ENCODE results near the gene TTF2. TPM values are rescaled to one million over a fixed set of nuclear protein-coding genes. Genes with fewer than 3 reads are reported as not detected.

Gene TTF2
- total RNA-seq, 1 donor from 2014 or later = 37.7 TPM

DNA sequence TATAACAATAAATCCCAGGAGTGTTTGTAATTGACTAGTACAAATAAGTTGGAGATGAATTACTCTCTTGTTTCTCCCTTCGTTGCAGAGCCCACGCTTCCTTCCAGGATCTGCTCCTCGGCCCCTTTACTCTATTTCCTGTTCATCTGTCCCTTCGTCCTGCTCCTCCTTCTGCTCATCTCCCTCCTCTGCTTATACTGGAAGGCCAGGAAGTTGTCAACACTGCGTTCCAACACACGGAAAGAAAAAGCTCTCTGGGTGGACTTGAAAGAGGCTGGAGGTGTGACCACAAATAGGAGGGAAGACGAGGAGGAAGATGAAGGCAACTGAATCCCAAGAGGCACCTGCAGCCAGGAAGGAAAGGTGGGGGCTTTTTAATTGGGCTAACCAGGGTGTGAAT is 26.4 kb upstream of the TTF2 start:
- Mint-ChIP-seq H3K36me3 (ENCODE audit: low read depth) (no peaks in the 10 kb centered on the region), H3K9me3 (no peaks in the 10 kb centered on the region), H3K27me3 (no peaks in the 10 kb centered on the region), H3K4me1 (no peaks in the 10 kb centered on the region), H3K27ac (no peak overlapping the region), H3K4me3 (no peak overlapping the region)
- POLR2A ChIA-PET = no interaction called here
- TF ChIP-seq, protein P1, sequence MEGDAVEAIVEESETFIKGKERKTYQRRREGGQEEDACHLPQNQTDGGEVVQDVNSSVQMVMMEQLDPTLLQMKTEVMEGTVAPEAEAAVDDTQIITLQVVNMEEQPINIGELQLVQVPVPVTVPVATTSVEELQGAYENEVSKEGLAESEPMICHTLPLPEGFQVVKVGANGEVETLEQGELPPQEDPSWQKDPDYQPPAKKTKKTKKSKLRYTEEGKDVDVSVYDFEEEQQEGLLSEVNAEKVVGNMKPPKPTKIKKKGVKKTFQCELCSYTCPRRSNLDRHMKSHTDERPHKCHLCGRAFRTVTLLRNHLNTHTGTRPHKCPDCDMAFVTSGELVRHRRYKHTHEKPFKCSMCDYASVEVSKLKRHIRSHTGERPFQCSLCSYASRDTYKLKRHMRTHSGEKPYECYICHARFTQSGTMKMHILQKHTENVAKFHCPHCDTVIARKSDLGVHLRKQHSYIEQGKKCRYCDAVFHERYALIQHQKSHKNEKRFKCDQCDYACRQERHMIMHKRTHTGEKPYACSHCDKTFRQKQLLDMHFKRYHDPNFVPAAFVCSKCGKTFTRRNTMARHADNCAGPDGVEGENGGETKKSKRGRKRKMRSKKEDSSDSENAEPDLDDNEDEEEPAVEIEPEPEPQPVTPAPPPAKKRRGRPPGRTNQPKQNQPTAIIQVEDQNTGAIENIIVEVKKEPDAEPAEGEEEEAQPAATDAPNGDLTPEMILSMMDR (IDR thresholded peaks at IDR 0.05) = no peak
- intact Hi-C loops (cut with micrococcal nuclease) = no loop called here
- DNase-seq (no peak), ATAC-seq (ENCODE audit: low read depth) (no peak)
- CTCF ChIA-PET = no interaction called here

DNA sequence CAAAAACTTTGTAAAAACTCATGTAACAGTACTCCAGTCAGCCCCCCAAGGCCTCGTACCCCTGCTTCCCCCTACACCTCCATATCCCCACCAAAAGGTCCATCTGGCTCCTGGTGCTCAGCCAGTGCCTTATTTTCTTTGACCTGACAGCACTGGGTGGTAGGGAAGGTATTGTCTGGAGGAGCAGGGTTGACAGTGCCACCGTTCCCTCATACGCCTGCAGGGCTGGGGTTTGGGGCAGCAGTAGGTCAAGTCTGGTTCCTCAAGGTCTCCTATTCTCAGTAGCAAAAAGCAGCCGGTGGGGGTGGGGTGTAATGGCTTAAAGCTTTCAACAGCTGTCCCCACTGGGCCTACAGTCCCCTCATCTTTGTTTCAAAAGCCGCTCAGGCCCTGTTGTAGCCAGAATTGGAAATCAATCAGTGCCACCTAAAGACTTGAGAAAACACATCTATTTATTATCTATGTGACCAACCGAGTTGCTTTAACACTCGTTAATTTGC is 25.3 kb upstream of the TTF2 start:
- H3K27ac Mint-ChIP-seq = no peak overlapping the region
- H3K4me3 Mint-ChIP-seq = no peak overlapping the region
- DNase-seq (no peak), ATAC-seq (ENCODE audit: low read depth) (no peak)
- TF ChIP-seq, protein P1 (IDR thresholded peaks at IDR 0.05) = no peak
- intact Hi-C loops (cut with micrococcal nuclease) = no loop called here
- no peaks in the 10 kb centered on the region for H3K27me3 Mint-ChIP-seq
- H3K9me3 Mint-ChIP-seq = no peaks in the 10 kb centered on the region
- POLR2A ChIA-PET = no interaction called here
- no peaks in the 10 kb centered on the region for H3K4me1 Mint-ChIP-seq
- no peaks in the 10 kb centered on the region for H3K36me3 Mint-ChIP-seq (ENCODE audit: low read depth)
- CTCF ChIA-PET = no interaction called here

DNA sequence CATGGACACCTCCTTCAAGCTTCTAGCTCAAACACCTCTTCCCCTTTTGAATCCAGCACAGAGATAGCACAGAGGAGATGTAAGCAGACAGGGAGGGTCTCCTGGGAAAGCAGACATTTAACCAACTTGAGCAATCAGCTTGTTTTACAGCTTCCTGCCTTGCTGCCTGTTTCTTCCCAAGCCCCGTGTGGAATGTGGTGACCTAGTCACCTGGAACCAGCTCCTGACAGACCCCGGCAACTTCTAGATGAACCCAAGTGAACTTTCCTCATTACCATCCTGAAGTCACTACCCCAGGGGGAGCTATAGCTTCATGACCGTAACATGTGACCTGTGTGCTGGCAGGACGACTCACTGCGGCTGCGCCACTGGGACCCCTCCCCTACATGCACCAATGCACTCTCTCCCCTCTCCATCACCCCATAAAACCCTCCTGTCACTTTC is 24.1 kb upstream of the TTF2 start:
- ATAC-seq (ENCODE audit: low read depth) (no peak), DNase-seq (no peak)
- Mint-ChIP-seq H3K27me3 (no peaks in the 10 kb centered on the region), H3K4me3 (no peak overlapping the region), H3K27ac (no peak overlapping the region), H3K9me3 (no peaks in the 10 kb centered on the region), H3K36me3 (ENCODE audit: low read depth) (no peaks in the 10 kb centered on the region), H3K4me1 (no peaks in the 10 kb centered on the region)
- CTCF ChIA-PET = no interaction called here
- TF ChIP-seq, protein P1 (IDR thresholded peaks at IDR 0.05) = no peak
- intact Hi-C loops (cut with micrococcal nuclease) = no loop called here
- POLR2A ChIA-PET = no interaction called here

DNA sequence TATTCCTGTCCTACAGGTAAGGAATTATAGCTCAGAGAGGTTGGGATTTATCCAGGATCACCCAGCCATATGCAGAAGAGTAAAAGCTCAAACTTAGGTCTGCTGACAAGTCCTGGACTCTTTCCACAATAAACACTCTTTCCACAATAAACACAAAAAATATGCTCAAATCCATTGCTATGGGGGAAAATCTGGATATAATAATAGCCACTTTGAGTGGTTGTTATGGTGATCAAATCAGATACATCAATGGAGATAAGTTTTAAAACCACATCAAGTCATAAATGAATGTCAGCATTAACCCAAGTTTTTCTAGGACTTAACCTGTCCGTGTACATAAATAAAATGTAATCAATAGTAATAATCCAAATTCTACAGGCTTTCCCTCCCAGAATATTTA is 22.3 kb upstream of the TTF2 start:
- Mint-ChIP-seq H3K9me3 (peaks cover 2% of the 10 kb centered on the region), H3K4me3 (no peak overlapping the region), H3K27ac (no peak overlapping the region), H3K27me3 (no peaks in the 10 kb centered on the region), H3K36me3 (ENCODE audit: low read depth) (no peaks in the 10 kb centered on the region), H3K4me1 (no peaks in the 10 kb centered on the region)
- DNase-seq = no peak
- POLR2A ChIA-PET = no interaction called here
- CTCF ChIA-PET = interaction anchor here (0.8 kb wide), 1 partner anchor 30 kb away, joined by 3 read pairs; no protein-coding TSS in a partner anchor
- intact Hi-C loops (cut with micrococcal nuclease) = no loop called here
- ATAC-seq (ENCODE audit: low read depth) = no peak
- TF ChIP-seq, protein P1 (IDR thresholded peaks at IDR 0.05) = no peak

DNA sequence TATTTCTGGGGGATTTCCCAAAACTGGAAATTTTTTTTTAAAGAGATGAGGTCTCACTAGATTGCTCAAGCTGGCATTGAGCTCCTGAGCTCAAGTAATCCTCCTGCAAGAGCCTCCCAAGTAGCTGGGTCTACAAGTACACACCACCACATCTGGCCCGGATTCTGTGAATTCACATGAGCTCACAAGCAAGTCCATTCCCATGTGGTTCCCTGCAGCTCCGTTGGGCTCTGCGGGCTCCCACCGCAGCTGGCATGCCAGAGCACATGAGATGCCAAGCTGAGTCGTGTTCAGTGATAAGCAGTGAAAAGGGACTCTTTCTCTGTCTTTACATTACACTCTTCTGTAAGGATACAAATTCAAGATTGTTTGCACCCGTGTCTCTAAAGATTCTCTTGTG is 21.9 kb upstream of the TTF2 start:
- POLR2A ChIA-PET = no interaction called here
- no peak for DNase-seq
- Mint-ChIP-seq H3K27me3 (no peaks in the 10 kb centered on the region), H3K4me3 (no peak overlapping the region), H3K4me1 (no peaks in the 10 kb centered on the region), H3K27ac (no peak overlapping the region), H3K36me3 (ENCODE audit: low read depth) (no peaks in the 10 kb centered on the region), H3K9me3 (peaks cover 2% of the 10 kb centered on the region)
- CTCF ChIA-PET = interaction anchor here (0.8 kb wide), 1 partner anchor 29 kb away, joined by 3 read pairs; no protein-coding TSS in a partner anchor
- TF ChIP-seq, protein P1 (IDR thresholded peaks at IDR 0.05) = no peak
- ATAC-seq (ENCODE audit: low read depth) = no peak
- intact Hi-C loops (cut with micrococcal nuclease) = no loop called here
